ENCODE data around the gene KIF1B.

The KIF1B gene

DNA sequence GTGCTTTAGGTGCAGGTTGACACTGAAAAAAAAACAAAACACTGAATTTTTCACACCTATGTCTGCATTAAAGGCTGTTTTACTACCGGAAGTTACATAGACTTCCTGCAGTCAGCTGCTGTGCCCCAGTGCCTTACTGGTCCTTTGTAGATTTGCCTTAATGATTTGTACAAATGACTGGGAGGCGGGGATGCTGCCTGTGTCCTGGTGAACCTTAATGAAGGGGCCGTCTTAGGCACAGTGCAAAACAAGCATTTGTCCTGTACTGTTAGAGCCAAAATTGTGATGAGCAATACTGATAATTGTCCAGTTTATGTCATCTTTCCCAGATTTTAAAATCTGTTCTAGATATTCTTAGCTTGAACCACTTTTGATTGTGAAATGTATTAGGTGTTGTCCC is 97.6 kb downstream of the KIF1B start:
- H3K9me3 Mint-ChIP-seq = no peaks in the 10 kb centered on the region
- H3K36me3 Mint-ChIP-seq (ENCODE audit: low read depth) = peaks cover 12% of the 10 kb centered on the region
- H3K4me3 Mint-ChIP-seq = no peak overlapping the region
- no peak overlapping the region for H3K27ac Mint-ChIP-seq
- peaks cover 11% of the 10 kb centered on the region for H3K4me1 Mint-ChIP-seq (ENCODE audit: low read depth)
- no peaks in the 10 kb centered on the region for H3K27me3 Mint-ChIP-seq

DNA sequence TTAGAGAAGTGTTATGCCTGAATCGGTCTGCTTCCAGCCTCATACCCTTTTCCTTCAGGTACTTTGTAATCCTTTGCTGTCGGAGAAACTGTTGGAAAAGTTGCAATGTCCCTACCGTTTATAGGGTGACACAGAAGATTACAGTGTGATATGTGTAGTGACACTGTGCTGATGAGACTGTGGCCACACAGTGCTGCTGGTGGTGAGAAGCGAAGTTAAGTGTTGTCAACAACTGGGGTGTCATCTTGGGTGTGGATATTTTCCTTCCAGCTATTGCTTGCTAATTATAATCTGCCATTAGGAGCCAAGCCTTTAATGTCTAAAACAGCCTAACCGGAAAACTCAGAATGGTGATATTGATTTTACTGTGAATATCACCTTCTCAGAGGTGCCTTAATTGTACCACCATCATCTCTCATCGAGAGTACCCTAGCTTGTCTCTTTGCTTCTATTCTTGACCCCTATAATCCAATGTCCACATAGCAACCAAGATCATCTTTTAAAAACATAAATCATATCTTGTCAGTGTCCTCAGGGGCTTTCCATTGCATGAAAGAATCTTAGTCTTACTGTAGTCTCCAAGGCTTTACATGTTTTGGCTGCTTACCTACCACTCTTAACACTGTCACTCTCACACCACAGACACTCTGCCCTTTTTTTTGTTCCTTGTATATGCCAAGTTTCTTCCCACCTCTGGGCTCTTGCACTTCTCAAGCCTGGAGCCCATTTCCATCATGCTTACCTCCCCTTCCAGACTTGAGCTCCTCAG is 99.1 kb downstream of the KIF1B start:
- Mint-ChIP-seq H3K27me3 (no peaks in the 10 kb centered on the region), H3K9me3 (no peaks in the 10 kb centered on the region), H3K36me3 (ENCODE audit: low read depth) (peaks cover 3% of the 10 kb centered on the region), H3K4me1 (ENCODE audit: low read depth) (peaks cover 11% of the 10 kb centered on the region), H3K4me3 (no peak overlapping the region), H3K27ac (no peak overlapping the region)

DNA sequence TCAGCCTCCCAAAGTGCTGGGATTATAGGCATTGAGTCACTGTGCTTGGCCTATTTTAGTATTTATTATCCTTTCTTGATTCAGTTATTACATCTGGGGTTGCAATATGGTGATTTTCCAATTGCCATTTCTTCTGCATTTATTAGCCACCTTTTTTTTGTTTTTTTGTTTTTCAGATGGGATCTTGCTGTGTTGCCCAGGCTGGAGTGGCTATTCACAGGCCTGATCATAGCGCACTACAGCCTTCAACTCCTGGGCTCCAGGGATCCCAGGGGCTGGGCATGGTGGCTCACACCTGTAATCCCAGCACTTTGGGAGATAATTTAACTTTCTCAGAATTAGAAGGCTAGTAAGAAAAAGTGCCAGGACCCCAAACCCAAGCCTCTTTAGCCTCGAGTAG is 106.4 kb downstream of the KIF1B start:
- no peak overlapping the region for H3K4me3 Mint-ChIP-seq
- H3K9me3 Mint-ChIP-seq = no peaks in the 10 kb centered on the region
- H3K36me3 Mint-ChIP-seq (ENCODE audit: low read depth) = no peaks in the 10 kb centered on the region
- no peaks in the 10 kb centered on the region for H3K27me3 Mint-ChIP-seq
- no peak overlapping the region for H3K27ac Mint-ChIP-seq
- no peaks in the 10 kb centered on the region for H3K4me1 Mint-ChIP-seq (ENCODE audit: low read depth)

DNA sequence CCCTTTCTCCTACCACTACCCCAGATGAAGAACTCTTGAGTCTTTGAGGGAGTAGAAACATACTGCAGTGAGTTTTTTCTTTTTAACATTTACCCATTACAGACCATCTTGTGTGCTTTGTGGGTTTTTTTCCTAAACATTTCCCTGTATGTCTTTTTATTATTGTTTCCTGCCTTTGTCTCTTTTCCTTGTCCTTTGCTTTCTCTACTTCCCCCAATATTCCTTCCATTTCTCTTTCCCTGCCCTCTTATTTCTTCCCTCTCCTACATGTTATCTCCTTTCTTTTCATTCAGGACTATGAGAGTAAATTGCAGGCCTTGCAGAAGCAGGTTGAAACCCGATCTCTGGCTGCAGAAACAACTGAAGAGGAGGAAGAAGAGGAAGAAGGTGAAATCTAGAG is 109.4 kb downstream of the KIF1B start:
- no peaks in the 10 kb centered on the region for H3K27me3 Mint-ChIP-seq

DNA sequence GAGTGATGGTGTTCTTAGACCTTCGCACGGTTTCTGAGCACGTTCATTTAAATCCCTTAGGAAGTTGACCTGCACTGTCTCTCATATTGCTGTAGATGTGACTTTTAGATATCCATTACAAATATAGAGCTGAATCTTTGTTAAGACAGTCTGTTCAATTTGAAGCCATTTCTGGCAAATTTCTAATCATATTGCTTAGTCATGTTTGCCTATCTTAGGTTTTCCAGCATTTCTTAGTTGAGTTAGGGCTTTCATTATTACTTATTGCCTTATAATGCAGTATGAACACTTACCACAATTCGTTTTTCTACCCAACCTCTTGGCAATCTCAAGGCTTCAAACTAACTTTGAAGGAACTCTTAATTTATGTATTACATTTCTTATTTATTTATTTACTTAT is 110.0 kb downstream of the KIF1B start:
- H3K36me3 Mint-ChIP-seq (ENCODE audit: low read depth) = peaks cover 16% of the 10 kb centered on the region
- no peaks in the 10 kb centered on the region for H3K9me3 Mint-ChIP-seq
- H3K4me1 Mint-ChIP-seq (ENCODE audit: low read depth) = no peaks in the 10 kb centered on the region
- H3K4me3 Mint-ChIP-seq = no peak overlapping the region
- H3K27ac Mint-ChIP-seq = no peak overlapping the region
- no peaks in the 10 kb centered on the region for H3K27me3 Mint-ChIP-seq

More for the DNA sequence above, 109.4 kb downstream of the KIF1B start:
- Mint-ChIP-seq H3K9me3 (no peaks in the 10 kb centered on the region), H3K4me3 (no peak overlapping the region), H3K4me1 (ENCODE audit: low read depth) (no peaks in the 10 kb centered on the region), H3K27ac (no peak overlapping the region), H3K36me3 (ENCODE audit: low read depth) (peaks cover 11% of the 10 kb centered on the region)

DNA sequence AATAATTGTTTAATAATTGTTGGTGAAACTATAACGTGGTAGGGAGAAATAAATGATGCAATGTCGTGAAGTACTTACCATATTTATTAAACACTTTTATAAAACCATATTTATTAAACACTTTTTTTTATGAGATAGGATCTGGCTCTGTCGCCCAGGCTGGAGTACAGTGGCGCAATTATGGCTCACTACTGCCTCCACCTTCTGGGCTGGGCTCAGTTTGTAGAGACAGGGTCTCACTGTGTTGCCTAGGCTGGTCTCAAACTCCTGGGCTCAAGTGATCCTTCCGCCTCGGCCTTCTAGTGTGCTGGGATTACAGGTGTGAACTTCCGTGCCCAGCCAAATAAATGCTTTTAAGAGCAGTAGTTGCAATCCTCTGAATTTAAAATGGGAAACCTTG is 112.5 kb downstream of the KIF1B start:
- H3K27ac Mint-ChIP-seq = no peak overlapping the region
- no peak overlapping the region for H3K4me3 Mint-ChIP-seq
- H3K36me3 Mint-ChIP-seq (ENCODE audit: low read depth) = peaks cover 29% of the 10 kb centered on the region
- H3K9me3 Mint-ChIP-seq = no peaks in the 10 kb centered on the region
- no peaks in the 10 kb centered on the region for H3K27me3 Mint-ChIP-seq
- no peaks in the 10 kb centered on the region for H3K4me1 Mint-ChIP-seq (ENCODE audit: low read depth)

DNA sequence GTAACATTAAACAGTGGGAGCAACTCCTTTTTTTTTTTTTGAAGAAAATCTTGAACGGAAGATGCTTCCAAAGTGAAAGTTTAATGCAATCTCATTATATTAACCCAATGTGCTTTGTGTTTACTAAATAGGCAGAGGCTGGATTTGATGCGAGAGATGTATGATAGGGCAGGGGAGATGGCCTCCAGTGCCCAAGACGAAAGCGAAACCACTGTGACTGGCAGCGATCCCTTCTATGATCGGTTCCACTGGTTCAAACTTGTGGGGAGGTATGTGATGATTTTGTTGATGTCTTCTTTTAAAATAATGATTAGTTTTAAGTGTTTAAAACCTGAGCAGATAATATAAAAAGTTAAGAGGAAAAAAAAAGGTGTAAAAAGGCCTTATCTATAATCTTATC is 114.3 kb downstream of the KIF1B start:
- H3K27me3 Mint-ChIP-seq = no peaks in the 10 kb centered on the region

DNA sequence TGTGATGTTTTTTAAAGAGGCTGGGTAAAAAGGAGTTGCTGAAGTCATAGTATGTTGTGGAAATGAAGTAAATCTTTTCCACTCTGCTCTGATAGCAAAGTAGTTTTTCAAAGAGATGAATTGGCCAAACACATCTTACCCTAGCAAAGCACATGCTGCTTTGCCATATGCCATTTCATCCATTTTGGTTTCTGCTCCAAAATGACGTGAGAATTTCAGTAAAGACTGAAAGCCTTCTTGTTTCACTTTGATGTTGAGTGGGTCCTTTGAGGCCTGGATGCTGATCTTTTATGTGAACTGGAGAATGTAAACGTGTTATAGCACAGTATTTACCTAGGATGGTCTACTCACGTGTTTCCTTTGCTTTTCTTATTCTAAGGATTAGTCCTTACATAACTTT is 115.2 kb downstream of the KIF1B start:
- H3K36me3 Mint-ChIP-seq (ENCODE audit: low read depth) = peaks cover 29% of the 10 kb centered on the region
- H3K9me3 Mint-ChIP-seq = no peaks in the 10 kb centered on the region
- H3K4me1 Mint-ChIP-seq (ENCODE audit: low read depth) = no peaks in the 10 kb centered on the region
- H3K4me3 Mint-ChIP-seq = no peak overlapping the region
- H3K27me3 Mint-ChIP-seq = no peaks in the 10 kb centered on the region
- H3K27ac Mint-ChIP-seq = no peak overlapping the region

More for the DNA sequence above, 114.3 kb downstream of the KIF1B start:
- Mint-ChIP-seq H3K36me3 (ENCODE audit: low read depth) (peaks cover 29% of the 10 kb centered on the region), H3K4me3 (peak overlapping the region; percentile 45), H3K27ac (peak overlapping the region; percentile 51), H3K9me3 (no peaks in the 10 kb centered on the region), H3K4me1 (ENCODE audit: low read depth) (no peaks in the 10 kb centered on the region)

DNA sequence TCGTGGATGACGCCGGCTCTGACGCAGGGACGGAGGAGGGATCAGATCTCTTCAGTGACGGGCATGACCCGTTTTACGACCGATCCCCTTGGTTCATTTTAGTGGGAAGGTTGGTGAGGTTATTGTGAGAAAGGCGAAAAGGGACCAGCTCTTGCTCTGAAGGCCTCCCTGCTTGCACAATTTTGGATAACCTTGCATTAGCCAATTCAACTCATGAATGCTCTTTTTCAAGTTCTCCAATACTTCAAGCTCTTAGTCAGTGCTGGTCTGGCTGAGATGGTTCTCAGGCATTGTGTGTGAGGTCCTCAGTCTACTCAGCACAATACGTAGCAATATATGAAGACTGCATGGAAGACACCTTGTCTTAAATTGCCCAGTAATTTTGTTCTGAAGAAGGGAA is 115.9 kb downstream of the KIF1B start:
- Mint-ChIP-seq H3K36me3 (ENCODE audit: low read depth) (peaks cover 29% of the 10 kb centered on the region), H3K27me3 (no peaks in the 10 kb centered on the region), H3K27ac (no peak overlapping the region), H3K4me3 (no peak overlapping the region), H3K4me1 (ENCODE audit: low read depth) (no peaks in the 10 kb centered on the region), H3K9me3 (no peaks in the 10 kb centered on the region)

DNA sequence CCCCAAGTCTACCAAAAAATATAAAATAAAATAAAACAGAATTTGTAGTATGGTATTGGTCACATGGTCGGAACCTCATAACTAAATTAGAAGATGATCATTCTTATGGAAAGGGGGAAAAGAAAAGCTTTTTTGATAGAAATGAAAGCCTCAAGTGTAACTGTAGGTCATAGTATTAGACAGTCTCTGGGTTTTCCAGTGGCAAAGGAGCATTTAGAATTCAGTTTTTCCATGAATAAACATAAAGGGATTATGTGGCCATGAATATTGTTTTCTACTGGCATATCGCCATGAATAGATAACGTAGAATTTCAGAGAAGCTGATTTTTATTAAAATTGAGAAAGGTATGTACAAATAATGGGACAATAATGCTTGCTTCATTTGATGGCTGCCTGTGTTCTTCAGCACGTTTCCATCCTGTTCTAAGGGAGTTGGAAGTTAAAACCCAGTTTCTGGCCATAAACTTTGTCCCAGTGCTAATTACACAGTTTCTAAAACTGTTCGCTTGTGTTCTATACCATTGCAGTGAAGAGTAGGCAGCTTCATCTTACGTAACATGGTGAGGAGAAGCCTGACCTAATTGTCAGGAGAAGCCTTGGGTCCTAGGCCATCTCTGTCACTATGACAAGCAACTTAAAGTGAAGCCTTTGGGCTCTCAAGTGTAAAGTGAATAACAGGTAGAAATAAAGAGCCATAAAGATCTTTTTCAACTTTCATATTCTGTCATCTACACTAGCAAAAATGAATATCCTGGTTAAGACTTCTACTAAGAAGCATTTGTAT is 118.0 kb downstream of the KIF1B start:
- Mint-ChIP-seq H3K9me3 (no peaks in the 10 kb centered on the region), H3K4me3 (no peak overlapping the region), H3K27ac (no peak overlapping the region), H3K36me3 (ENCODE audit: low read depth) (peaks cover 25% of the 10 kb centered on the region), H3K4me1 (ENCODE audit: low read depth) (no peaks in the 10 kb centered on the region), H3K27me3 (no peaks in the 10 kb centered on the region)

DNA sequence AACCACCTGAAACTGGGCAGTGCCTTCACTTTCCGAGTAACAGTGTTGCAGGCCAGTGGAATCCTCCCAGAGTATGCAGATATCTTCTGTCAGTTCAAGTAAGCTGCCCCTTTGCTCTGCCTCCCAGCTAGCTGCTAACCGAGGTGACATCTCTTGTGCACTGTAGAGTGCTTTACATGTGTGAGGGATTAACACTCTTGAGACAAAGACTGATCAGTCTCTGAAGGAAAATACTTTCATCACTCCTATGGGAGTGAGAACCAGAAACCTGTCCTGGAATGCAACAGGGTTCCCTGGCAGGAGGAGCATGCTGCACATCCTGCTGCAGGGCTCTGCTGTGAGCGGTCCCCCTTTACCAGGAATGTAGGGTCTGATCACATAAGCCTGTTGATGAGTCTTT is 127.1 kb downstream of the KIF1B start:
- H3K4me3 Mint-ChIP-seq = no peak overlapping the region
- peaks cover 3% of the 10 kb centered on the region for H3K36me3 Mint-ChIP-seq (ENCODE audit: low read depth)
- no peaks in the 10 kb centered on the region for H3K9me3 Mint-ChIP-seq
- no peaks in the 10 kb centered on the region for H3K27me3 Mint-ChIP-seq
- H3K4me1 Mint-ChIP-seq (ENCODE audit: low read depth) = no peaks in the 10 kb centered on the region
- no peak overlapping the region for H3K27ac Mint-ChIP-seq

DNA sequence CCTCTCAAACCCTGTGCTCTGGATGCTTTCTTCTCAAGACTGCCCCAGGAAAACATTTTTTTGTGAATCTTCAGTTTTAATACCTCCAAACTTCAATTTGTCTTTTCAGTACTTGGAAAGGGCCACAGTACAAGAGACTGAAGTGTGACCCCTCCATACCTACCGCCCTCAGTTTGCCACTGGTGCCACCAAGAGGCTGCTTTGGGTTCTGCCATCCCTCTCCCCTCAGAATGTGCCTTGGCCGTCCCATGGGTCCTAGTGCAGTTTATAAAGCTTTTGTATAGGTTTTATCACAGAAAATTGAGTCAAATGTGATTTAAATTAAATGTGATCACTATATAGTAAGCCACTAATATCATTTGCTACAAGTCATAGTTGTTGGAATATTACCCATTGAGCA is 127.7 kb downstream of the KIF1B start:
- H3K27me3 Mint-ChIP-seq = no peaks in the 10 kb centered on the region
- H3K27ac Mint-ChIP-seq = no peak overlapping the region
- no peaks in the 10 kb centered on the region for H3K9me3 Mint-ChIP-seq
- H3K4me3 Mint-ChIP-seq = no peak overlapping the region
- H3K4me1 Mint-ChIP-seq (ENCODE audit: low read depth) = no peaks in the 10 kb centered on the region
- peaks cover 5% of the 10 kb centered on the region for H3K36me3 Mint-ChIP-seq (ENCODE audit: low read depth)

DNA sequence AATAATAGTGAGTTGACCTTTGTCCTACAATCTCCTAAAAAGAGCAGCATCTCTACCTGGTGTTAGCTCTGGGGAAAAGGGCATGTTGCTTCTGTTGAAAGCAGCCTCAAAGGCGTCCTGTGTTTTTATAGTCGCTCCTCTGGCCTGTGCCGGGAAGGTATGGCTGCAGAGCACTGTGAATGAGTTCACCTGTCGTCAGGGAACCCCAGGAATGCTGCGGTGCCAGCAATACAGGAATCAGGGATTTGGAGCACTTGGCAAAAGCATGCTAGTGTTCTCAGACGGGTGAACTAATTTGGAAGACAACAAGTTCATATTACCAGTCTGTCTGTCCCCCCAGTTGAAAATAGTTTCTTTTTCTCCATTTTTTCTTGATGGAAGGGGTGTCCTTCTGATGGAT is 128.2 kb downstream of the KIF1B start:
- Mint-ChIP-seq H3K4me1 (ENCODE audit: low read depth) (no peaks in the 10 kb centered on the region), H3K4me3 (no peak overlapping the region), H3K27me3 (no peaks in the 10 kb centered on the region), H3K27ac (no peak overlapping the region), H3K9me3 (no peaks in the 10 kb centered on the region), H3K36me3 (ENCODE audit: low read depth) (peaks cover 7% of the 10 kb centered on the region)

DNA sequence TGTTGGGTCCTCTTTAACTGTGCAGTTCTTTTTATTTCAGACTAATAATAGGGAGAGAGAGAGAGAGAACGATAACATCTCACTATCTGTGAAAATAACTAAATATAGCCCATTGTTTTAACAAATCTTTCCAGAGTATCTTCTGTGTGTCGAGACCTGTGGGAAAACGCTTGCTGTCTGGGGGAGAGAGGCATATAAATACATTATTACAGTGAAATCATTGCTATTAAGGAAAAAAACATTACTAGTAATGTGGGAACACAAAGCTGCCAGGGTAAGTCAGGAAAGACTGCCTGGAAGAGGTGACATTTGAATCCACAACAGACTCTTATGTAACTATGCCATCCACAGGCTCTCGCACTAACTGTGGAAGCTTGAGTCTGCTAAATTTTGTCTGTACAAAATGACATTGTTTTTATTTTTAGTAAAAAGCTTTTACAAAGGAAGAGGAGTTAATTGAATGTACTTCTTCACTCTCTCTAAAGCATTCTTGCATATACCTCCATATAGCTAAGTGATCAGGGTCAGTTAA is 128.7 kb downstream of the KIF1B start:
- H3K4me1 Mint-ChIP-seq (ENCODE audit: low read depth) = no peaks in the 10 kb centered on the region
- no peaks in the 10 kb centered on the region for H3K27me3 Mint-ChIP-seq
- H3K9me3 Mint-ChIP-seq = no peaks in the 10 kb centered on the region
- H3K27ac Mint-ChIP-seq = no peak overlapping the region
- no peak overlapping the region for H3K4me3 Mint-ChIP-seq
- peaks cover 11% of the 10 kb centered on the region for H3K36me3 Mint-ChIP-seq (ENCODE audit: low read depth)

DNA sequence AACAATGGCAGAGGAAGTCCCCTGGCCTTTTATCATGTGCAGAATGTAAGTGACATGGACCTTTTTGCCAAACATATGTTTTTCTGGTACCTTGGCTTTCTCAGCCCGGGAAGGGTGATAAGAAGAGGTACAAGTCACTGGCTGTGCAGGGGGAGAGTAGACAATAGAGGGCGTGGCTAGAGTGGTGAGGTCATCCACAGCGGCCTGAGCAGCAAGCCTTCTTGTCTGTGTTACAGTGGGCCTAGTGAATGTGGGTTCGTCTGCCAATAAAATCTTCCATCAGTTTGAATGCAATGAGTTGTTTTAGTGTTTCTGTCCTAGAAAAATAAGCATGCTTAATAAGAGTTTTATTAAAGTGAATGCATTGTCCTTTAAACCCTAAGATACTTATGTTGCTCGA is 129.4 kb downstream of the KIF1B start:
- Mint-ChIP-seq H3K36me3 (ENCODE audit: low read depth) (peaks cover 11% of the 10 kb centered on the region), H3K4me1 (ENCODE audit: low read depth) (no peaks in the 10 kb centered on the region), H3K9me3 (no peaks in the 10 kb centered on the region), H3K27me3 (no peaks in the 10 kb centered on the region), H3K27ac (no peak overlapping the region), H3K4me3 (no peak overlapping the region)
